Esophagus squamous epithelium (tissue), 4 donors: ENCODE data around the gene HES6.

Source experiments
- CTCF ChIP-seq, 6 experiments: fragments of 450-650 bp in 4 of 6; fragments of 200-600 bp in 2 of 6; sonication (generic) in 2 of 6; IDR thresholded peaks; one replicate each; pipeline ENCODE4 v1.5.1; 2016 to 2019; ENCODE audit warnings: antibody characterized with exemption in 6 of 6, mild to moderate bottlenecking in 4 of 6, moderate library complexity in 4 of 6
- POLR2A ChIP-seq, 4 donors: fragments of 450-650 bp; IDR thresholded peaks; one replicate each; pipeline ENCODE4 v1.6.1; 2017; ENCODE audit warnings: antibody characterized with exemption in 4 of 4, mild to moderate bottlenecking in 4 of 4, moderate library complexity in 3 of 4

- TF ChIP-seq POLR2A (IDR thresholded peaks at IDR 0.05) (no peak), CTCF (IDR thresholded peaks at IDR 0.05) (no peak)
Observed at GRCh38 chr2:238235856-238236255, 4.0 kb downstream of the HES6 start.
